ENCODE results near the gene CTAGE1.

GRCh38 chr18:22387364-22387763 lies 30.4 kb downstream of the CTAGE1 start:
- TF ChIP-seq EZH2 (IDR thresholded peaks at IDR 0.05) (no peak), CTCF (IDR thresholded peaks at IDR 0.05) (no peak), EZH2phosphoT487 (IDR thresholded peaks at IDR 0.05) (no peak)
